ENCODE measurements around the gene ZNF414. TPM values are rescaled to one million over a fixed set of nuclear protein-coding genes. Genes with fewer than 3 reads are reported as not detected.

The ZNF414 gene
- total RNA-seq: 3.6 and 6.1 TPM in 2 replicates

DNA sequence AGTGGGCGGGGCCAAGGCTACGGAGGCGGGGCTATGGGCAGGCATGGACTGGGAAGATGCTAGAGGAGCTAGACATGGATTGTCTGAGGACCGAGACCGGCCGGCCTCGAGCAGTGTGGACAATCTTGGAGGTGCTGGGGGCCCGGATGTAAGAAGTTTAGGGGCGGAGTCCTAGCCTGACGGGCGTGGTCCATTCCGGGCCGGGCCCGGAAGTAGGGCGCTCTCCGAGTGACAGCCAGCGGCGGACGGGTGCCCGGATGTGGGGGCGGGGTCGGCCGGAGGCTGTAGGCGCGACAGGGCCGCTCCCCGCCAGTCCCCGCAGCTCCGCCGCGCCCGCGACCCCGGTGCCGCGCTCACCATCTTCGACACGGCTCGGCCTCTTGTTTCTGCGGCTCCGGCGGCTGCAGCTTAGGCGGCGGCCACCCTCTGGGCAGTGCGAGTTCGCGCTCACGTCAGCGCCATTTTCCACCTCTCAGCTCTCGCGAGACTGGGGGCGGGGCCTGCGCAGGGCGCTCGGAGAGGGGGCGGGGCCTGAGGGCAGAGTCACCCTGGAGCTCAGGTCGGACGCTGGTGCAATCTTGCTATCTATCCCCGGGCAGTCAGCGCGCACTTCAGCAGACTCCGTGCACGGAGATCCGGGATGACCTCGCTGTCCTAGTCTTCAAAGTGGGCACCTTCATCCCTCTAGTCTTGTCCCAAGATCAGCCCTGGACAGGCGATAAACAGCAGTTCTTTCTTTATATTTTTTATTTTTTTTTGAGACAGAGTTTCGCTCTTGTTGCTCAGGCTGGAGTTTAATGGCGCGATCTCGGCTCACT is at the start of gene ZNF414:
Gene ZNF414 (minus strand): TSS at position 481 of the 818 bp plus-strand sequence. CDS start 121 bp downstream, at position 360.

Other genes with a start within 250 kb of the ZNF414 start
- 27.9 and 28.0 TPM in 2 replicates for gene CD320, start 205.8 kb downstream of the ZNF414 start, total RNA-seq
- gene NDUFA7, start 192.8 kb downstream of the ZNF414 start, total RNA-seq: 15.7 and 28.7 TPM in 2 replicates
- 425 and 726 TPM in 2 replicates for gene RPS28, start 192.7 kb downstream of the ZNF414 start, total RNA-seq
- gene KANK3, start 170.9 kb downstream of the ZNF414 start, total RNA-seq: 41.8 and 97.5 TPM in 2 replicates
- gene ANGPTL4, start 150.0 kb downstream of the ZNF414 start, total RNA-seq: 3.6 and 26.3 TPM in 2 replicates
- 55.7 and 181 TPM in 2 replicates for gene RAB11B, start 123.8 kb downstream of the ZNF414 start, total RNA-seq
- gene MARCHF2, start 100.9 kb downstream of the ZNF414 start, total RNA-seq: 132 and 139 TPM in 2 replicates
- 60.9 and 105 TPM in 2 replicates for gene HNRNPM, start 69.2 kb downstream of the ZNF414 start, total RNA-seq
- gene PRAM1, start 11.5 kb downstream of the ZNF414 start, total RNA-seq: not detected in 2 replicates
- gene MYO1F, start 63.3 kb upstream of the ZNF414 start, total RNA-seq: 0.13 and 0.16 TPM in 2 replicates
- 1.1 and 14.2 TPM in 2 replicates for gene ADAMTS10, start 96.5 kb upstream of the ZNF414 start, total RNA-seq
- not detected in 2 replicates for gene NFILZ, start 116.5 kb upstream of the ZNF414 start, total RNA-seq
- gene ACTL9, start 184.6 kb upstream of the ZNF414 start, total RNA-seq: not detected in 2 replicates
- not detected in 2 replicates for gene OR2Z1, start 207.5 kb upstream of the ZNF414 start, total RNA-seq

Data from bladder microvascular endothelial cell (primary cell).